H1 (cell line): ENCODE data around the gene TBC1D22B. TPM values are rescaled to one million over a fixed set of nuclear protein-coding genes. Genes with fewer than 3 reads are reported as not detected.

ENCODE experiments used
- CTCF ChIA-PET: fragments of 300-600 bp; sonication (Branson Sonifier 250); formaldehyde crosslinking; loops from one replicate; lab custom pipeline; 2021; ENCODE audit not compliant: partially characterized antibody; lab: Charles Lee
- POLR2A ChIA-PET: fragments of 300-600 bp; sonication (Branson Sonifier 250); formaldehyde crosslinking; loops from one replicate; lab custom pipeline; 2021; ENCODE audit warnings: inconsistent platforms; ENCODE audit not compliant: partially characterized antibody; lab: Charles Lee
- DNase-seq, 2 experiments: peaks; one replicate each; pipeline versions ENCODE4 v3.0.0 to v3.0.0-alpha.2; 2010 to 2022; ENCODE audit warnings: low spot score in 2 of 2, low read depth in 1 of 2, mixed read lengths in 1 of 2
- FAIRE-seq: peaks from 2 replicates; lab custom pipeline; 2011; peaks lifted over from hg19 to GRCh38; lab: Jason Lieb, UNC
- H2AFZ ChIP-seq: 2 replicates; pipeline ENCODE4 v1.8.1; 2012; ENCODE audit warnings: low read length, inconsistent platforms
- H2AK5ac ChIP-seq: 2 replicates; pipeline ENCODE4 v1.6.1; 2013; ENCODE audit warnings: low read depth, low read length
- H2BK120ac ChIP-seq: replicated peaks from 2 replicates; pipeline ENCODE3; 2013; ENCODE audit warnings: low read depth, low read length, inconsistent platforms
- H2BK12ac ChIP-seq: 2 replicates; pipeline ENCODE4 v1.6.1; 2013; ENCODE audit warnings: low read depth, low read length
- H2BK15ac ChIP-seq: 2 replicates; pipeline ENCODE4 v1.6.1; 2013; ENCODE audit warnings: low read length
- H2BK20ac ChIP-seq: 2 replicates; pipeline ENCODE4 v1.6.1; 2013; ENCODE audit warnings: low read length
- H2BK5ac ChIP-seq: 2 replicates; pipeline ENCODE4 v1.6.1; 2013; ENCODE audit warnings: low read depth, low read length
- H3K14ac ChIP-seq: 2 replicates; pipeline ENCODE4 v1.6.1; 2013; ENCODE audit warnings: inconsistent platforms; ENCODE audit not compliant: insufficient read length
- H3K18ac ChIP-seq: 2 replicates; pipeline ENCODE4 v1.6.1; 2013; ENCODE audit warnings: low read length; ENCODE audit errors: extremely low read depth
- H3K23ac ChIP-seq: 2 replicates; pipeline ENCODE4 v1.6.1; 2013; ENCODE audit warnings: inconsistent platforms; ENCODE audit not compliant: insufficient read length
- H3K23me2 ChIP-seq: 2 replicates; pipeline ENCODE4 v1.6.1; 2013; ENCODE audit warnings: low read depth, low read length
- H3K27ac ChIP-seq: 2 replicates; pipeline ENCODE4 v1.6.1; 2011; ENCODE audit warnings: low read depth, low read length, inconsistent platforms
- H3K27me3 ChIP-seq, 4 experiments: replicated peaks in 1 of 4; 1 replicate in 1 of 4; 2 replicates in 3 of 4; pipeline versions ENCODE4 v1.6.1 to v1.8.1; 2011 to 2013; ENCODE audit warnings: low read length in 3 of 4, mild to moderate bottlenecking in 3 of 4, inconsistent platforms in 2 of 4, mixed read lengths in 2 of 4, moderate library complexity in 1 of 4; ENCODE audit not compliant: control insufficient read depth in 3 of 4, insufficient read depth in 3 of 4; ENCODE audit errors: extremely low read depth in 1 of 4
- H3K36me3 ChIP-seq, 4 experiments: 2 replicates each; pipeline versions ENCODE4 v1.6.1 to v1.8.1; 2011 to 2013; ENCODE audit warnings: mild to moderate bottlenecking in 4 of 4, low read length in 3 of 4, moderate library complexity in 2 of 4, control low read depth in 1 of 4, inconsistent platforms in 1 of 4; ENCODE audit not compliant: insufficient read depth in 4 of 4, control insufficient read depth in 2 of 4
- H3K4ac ChIP-seq: replicated peaks from 2 replicates; pipeline ENCODE3; 2013; ENCODE audit warnings: low read length, low read depth, mixed read lengths, inconsistent platforms; ENCODE audit not compliant: insufficient read length
- H3K4me1 ChIP-seq, 4 experiments: replicated peaks in 1 of 4; 1 replicate in 1 of 4; 2 replicates in 3 of 4; pipeline versions ENCODE4 v1.6.1 to v1.8.1; 2011 to 2013; ENCODE audit warnings: low read length in 3 of 4, inconsistent platforms in 2 of 4, mixed read lengths in 1 of 4; ENCODE audit not compliant: insufficient read depth in 4 of 4, control insufficient read depth in 3 of 4
- H3K4me2 ChIP-seq, 2 experiments: 2 replicates each; pipeline versions ENCODE4 v1.6.1 to v1.8.1; 2011 to 2013; ENCODE audit warnings: low read depth in 2 of 2, low read length in 2 of 2, control low read depth in 1 of 2, inconsistent platforms in 1 of 2, mild to moderate bottlenecking in 1 of 2; ENCODE audit not compliant: insufficient read depth in 1 of 2
- H3K4me3 ChIP-seq, 4 experiments: fragments of 200-600, 300-600 bp in 1 of 4; sonication (generic), shearing (Covaris generic), sonication (Bioruptor Twin) in 1 of 4; 2 replicates each; pipeline versions ENCODE4 v1.5.1 to v1.8.1; 2011 to 2016; ENCODE audit warnings: low read length in 4 of 4, low read depth in 3 of 4, control low read depth in 2 of 4, inconsistent platforms in 2 of 4, mild to moderate bottlenecking in 2 of 4, mixed read lengths in 1 of 4, moderate library complexity in 1 of 4; ENCODE audit not compliant: insufficient read depth in 2 of 4; ENCODE audit errors: extremely low read depth in 1 of 4
- H3K56ac ChIP-seq: replicated peaks from 2 replicates; pipeline ENCODE3; 2013; ENCODE audit warnings: low read depth, mild to moderate bottlenecking, mixed read lengths, low read length, inconsistent platforms; ENCODE audit not compliant: insufficient read length
- H3K79me1 ChIP-seq: 2 replicates; pipeline ENCODE4 v1.6.1; 2013; ENCODE audit warnings: low read depth, low read length, control low read depth
- H3K79me2 ChIP-seq, 2 experiments: 2 replicates each; pipeline versions ENCODE4 v1.6.1 to v1.8.1; 2012 to 2013; ENCODE audit warnings: low read length in 2 of 2, mild to moderate bottlenecking in 2 of 2, inconsistent platforms in 1 of 2; ENCODE audit not compliant: insufficient read depth in 2 of 2, control insufficient read depth in 1 of 2
- H3K9ac ChIP-seq, 4 experiments: replicated peaks in 1 of 4; 1 replicate in 1 of 4; 2 replicates in 3 of 4; pipeline versions ENCODE4 v1.6.1 to v1.8.1; 2011 to 2013; ENCODE audit warnings: low read depth in 3 of 4, low read length in 3 of 4, control low read depth in 2 of 4, mild to moderate bottlenecking in 2 of 4, moderate library complexity in 2 of 4, inconsistent platforms in 1 of 4; ENCODE audit errors: extremely low read depth in 1 of 4
- H3K9me3 ChIP-seq, 2 experiments: 2 replicates each; pipeline versions ENCODE4 v1.6.1 to v1.8.1; 2012 to 2013; ENCODE audit warnings: mild to moderate bottlenecking in 2 of 2, moderate library complexity in 2 of 2, control low read depth in 1 of 2, inconsistent platforms in 1 of 2, low read depth in 1 of 2, low read length in 1 of 2, mixed read lengths in 1 of 2; ENCODE audit not compliant: insufficient read depth in 2 of 2
- H4K20me1 ChIP-seq, 2 experiments: replicated peaks in 1 of 2; 2 replicates each; pipeline versions ENCODE3 to v1.8.1; 2011 to 2013; ENCODE audit warnings: inconsistent platforms in 2 of 2, low read length in 2 of 2, mild to moderate bottlenecking in 1 of 2; ENCODE audit not compliant: insufficient read depth in 2 of 2, control insufficient read depth in 1 of 2
- H4K5ac ChIP-seq: 2 replicates; pipeline ENCODE4 v1.6.1; 2013; ENCODE audit warnings: low read length, low read depth, mixed read lengths, inconsistent platforms; ENCODE audit not compliant: insufficient read length
- H4K8ac ChIP-seq: 2 replicates; pipeline ENCODE4 v1.8.0; 2013; ENCODE audit warnings: mild to moderate bottlenecking, moderate library complexity, low read length, inconsistent platforms; ENCODE audit not compliant: insufficient read depth; ENCODE audit errors: extremely low read depth
- H4K91ac ChIP-seq: replicated peaks from 2 replicates; pipeline ENCODE3; 2013; ENCODE audit warnings: low read length, mixed read lengths, inconsistent platforms; ENCODE audit not compliant: insufficient read length
- CHD2 ChIP-seq: IDR thresholded peaks from 2 replicates; pipeline ENCODE4 v1.6.1; 2012; ENCODE audit warnings: low read length, improper control_type of control experiment
- KDM4A ChIP-seq: IDR thresholded peaks from one replicate; pipeline ENCODE4 v1.7.1; 2012; ENCODE audit warnings: low read depth, mild to moderate bottlenecking, moderate library complexity, low read length, inconsistent platforms; ENCODE audit not compliant: severe bottlenecking
- SP4 ChIP-seq: IDR thresholded peaks from 2 replicates; pipeline ENCODE4 v1.6.1; 2012; ENCODE audit warnings: low read length, inconsistent platforms
- SUZ12 ChIP-seq: fragments of 200-600 bp; sonication (generic); IDR thresholded peaks from 2 replicates; pipeline ENCODE4 v1.6.1; 2012; ENCODE audit warnings: mild to moderate bottlenecking, inconsistent platforms, low read length, moderate library complexity, mixed read lengths
- TAF1 ChIP-seq: IDR thresholded peaks from 2 replicates; pipeline ENCODE4 v1.6.1; 2011; ENCODE audit warnings: mild to moderate bottlenecking, low read depth, low read length
- TBP ChIP-seq: IDR thresholded peaks from 2 replicates; pipeline ENCODE4 v1.6.1; 2011; ENCODE audit warnings: low read depth, low read length, improper control_type of control experiment
- YY1 ChIP-seq: IDR thresholded peaks from 2 replicates; pipeline ENCODE4 v1.6.1; 2011; ENCODE audit warnings: low read depth, mild to moderate bottlenecking, low read length
- WGBS, 2 experiments: shearing (Covaris generic) in 1 of 2; methylation state at CpG; one replicate each; pipeline versions ENCODE4 v1.1.6 to v1.1.7; 2013 to 2015; ENCODE audit warnings: low lambda C conversion rate in 2 of 2, mixed read lengths in 2 of 2, inconsistent platforms in 1 of 2, low coverage in 1 of 2, missing lambda C conversion rate in 1 of 2; ENCODE audit not compliant: insufficient replicate concordance in 2 of 2, insufficient coverage in 1 of 2, insufficient read length in 1 of 2; ENCODE audit errors: extremely low coverage in 1 of 2, missing lambda C conversion rate in 1 of 2; 5-methylcytosine and 5-hydroxymethylcytosine counted together
- long read RNA-seq, 2 experiments: library from RNA in 1 of 2; library from capped mRNA in 1 of 2; stranded (forward); transcript quantifications; one replicate each; pipeline ENCODE4 v2.0.0, GENCODE V29; 2021; ENCODE audit warnings: inconsistent platforms in 1 of 2
- polyA minus RNA-seq, 3 experiments: library from RNA; depleted of rRNA, polyadenylated mRNA; stranded (reverse); fragments of >200 nt; gene quantifications; 1 replicate in 2 of 3; 2 replicates in 1 of 3; pipeline ENCODE4 v1.2.3, GENCODE V29; 2011
- polyA plus RNA-seq, 7 experiments: library from polyadenylated mRNA; depleted of rRNA in 3 of 7; stranded (reverse) in 5 of 7; unstranded in 2 of 7; fragments of >200 nt in 5 of 7; fragments of 200-250 nt in 2 of 7; gene quantifications; 1 replicate in 5 of 7; 2 replicates in 1 of 7; 4 replicates in 1 of 7; pipeline versions ENCODE4 v1.2.1 to v1.2.3, GENCODE V29; 2011 to 2013; ENCODE audit warnings: missing spikeins in 2 of 7, mixed read lengths in 2 of 7
- total RNA-seq: library from RNA; stranded (reverse); fragmentation: NEBNext Ultra II Directional; extraction: Animal tissue kit (Norgen Biotek cat#: 25700); gene quantifications from 2 replicates; pipeline ENCODE4 v1.2.1, GENCODE V29; 2021

Gene TBC1D22B, protein sequence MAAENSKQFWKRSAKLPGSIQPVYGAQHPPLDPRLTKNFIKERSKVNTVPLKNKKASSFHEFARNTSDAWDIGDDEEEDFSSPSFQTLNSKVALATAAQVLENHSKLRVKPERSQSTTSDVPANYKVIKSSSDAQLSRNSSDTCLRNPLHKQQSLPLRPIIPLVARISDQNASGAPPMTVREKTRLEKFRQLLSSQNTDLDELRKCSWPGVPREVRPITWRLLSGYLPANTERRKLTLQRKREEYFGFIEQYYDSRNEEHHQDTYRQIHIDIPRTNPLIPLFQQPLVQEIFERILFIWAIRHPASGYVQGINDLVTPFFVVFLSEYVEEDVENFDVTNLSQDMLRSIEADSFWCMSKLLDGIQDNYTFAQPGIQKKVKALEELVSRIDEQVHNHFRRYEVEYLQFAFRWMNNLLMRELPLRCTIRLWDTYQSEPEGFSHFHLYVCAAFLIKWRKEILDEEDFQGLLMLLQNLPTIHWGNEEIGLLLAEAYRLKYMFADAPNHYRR
- 16.9 and 17.4 TPM in 2 replicates for total RNA-seq
- 10.1 and 11.6 TPM in 2 replicates for polyA plus RNA-seq (2011; rRNA removed)
- polyA plus RNA-seq (2011; cell fraction: cytosol; rRNA removed): 11.1 TPM
- 12.0 TPM for polyA plus RNA-seq (2011; cell fraction: nucleus; rRNA removed)
- polyA plus RNA-seq (2012, experiment 1 of 2): 13.0 to 15.5 TPM (median 14.5 TPM) in 4 replicates
- 14.1 TPM for polyA plus RNA-seq (2012, experiment 2 of 2)
- 11.6 TPM for polyA plus RNA-seq (2013, experiment 1 of 2)
- polyA plus RNA-seq (2013, experiment 2 of 2): 11.5 TPM
- 8.5 and 11.2 TPM in 2 replicates for polyA minus RNA-seq (2011; rRNA and poly(A)+ RNA removed)
- 6.6 TPM for polyA minus RNA-seq (2011; cell fraction: cytosol; rRNA and poly(A)+ RNA removed)
- polyA minus RNA-seq (2011; cell fraction: nucleus; rRNA and poly(A)+ RNA removed): 11.2 TPM
- long read RNA-seq, experiment 1, partial matches to known transcripts: 0 of 3 reads
- long read RNA-seq, experiment 1, other reads (novel, unspliced or antisense): 3 of 3 reads
- long read RNA-seq, experiment 2: 0 reads

DNA sequence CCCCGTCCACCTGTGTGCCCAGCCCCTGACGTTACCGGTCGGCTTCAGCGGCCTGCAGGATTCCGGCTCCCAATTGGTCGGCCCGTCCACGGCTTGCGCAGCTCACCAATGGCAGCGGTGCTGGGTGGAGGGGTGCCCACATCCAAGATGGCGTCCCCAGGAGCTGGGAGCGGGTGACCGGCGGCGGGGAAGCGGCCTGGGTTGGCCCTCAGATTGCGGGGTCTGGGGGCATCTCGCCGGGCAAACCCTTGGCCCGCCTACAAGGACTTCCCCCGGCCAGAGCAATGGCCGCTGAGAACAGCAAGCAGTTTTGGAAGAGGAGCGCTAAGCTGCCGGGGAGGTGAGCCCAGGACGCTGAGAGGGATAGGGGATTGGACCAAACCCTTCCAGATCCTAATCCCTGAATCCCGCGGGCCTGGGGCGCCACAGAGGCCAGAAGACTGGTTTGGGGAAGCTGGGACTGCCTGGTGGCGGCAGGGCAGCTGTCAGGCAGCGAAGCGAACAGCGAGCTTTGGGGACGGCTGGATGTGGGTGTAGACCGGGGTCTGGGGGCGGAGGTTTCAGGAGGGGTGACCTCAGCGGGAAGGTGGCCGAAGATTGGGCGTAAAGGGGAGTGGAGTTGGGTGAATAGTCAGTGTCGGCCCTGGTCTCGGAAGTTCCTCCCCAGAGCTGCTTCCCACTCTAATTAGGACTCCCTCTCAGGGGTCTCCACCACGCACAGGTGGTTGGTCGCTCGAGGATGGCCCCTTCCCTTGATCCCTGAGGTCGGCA is at the start of gene TBC1D22B, which contains the start of gene TMEM217:
Gene TBC1D22B, plus strand, starts transcription at position 139 of the 771 bp plus-strand sequence. Its CDS starts 146 bp downstream, at position 285.
Gene TMEM217, minus strand, starts transcription at position 511 of the 771 bp plus-strand sequence. CDS start 39,114 bp downstream, outside the sequence.
- Histone ChIP-seq H2BK5ac (peak within 1 kb of the TSS; percentile 93), H3K4me1 (peaks cover 0 to 4% (median 3%) of the 10 kb centered on the region in 4 experiments; a peak in 3 of 7 replicates), H3K79me2 (peaks cover 0 to 44% of the 10 kb centered on the region in 2 experiments; a peak in 2 of 4 replicates), H3K23me2 (peaks cover 7% of the 10 kb centered on the region), H3K4me3 (peak within 1 kb of the TSS; percentile 92 to 94 (median 94)), H4K91ac (no peak within 1 kb of the TSS), H3K14ac (no peak within 1 kb of the TSS), H4K8ac (peak within 1 kb of the TSS; percentile 95), H4K5ac (peak within 1 kb of the TSS; percentile 74), H3K18ac (peak within 1 kb of the TSS; percentile 51; the same call in 1 of the 2 replicates), H3K56ac (peak within 1 kb of the TSS; percentile 73), H2AK5ac (no peak within 1 kb of the TSS), H2BK120ac (no peak within 1 kb of the TSS), H3K27me3 (no peaks in the 10 kb centered on the region), H3K9me3 (no peaks in the 10 kb centered on the region), H3K27ac (peak within 1 kb of the TSS; percentile 92), H2AFZ (peak within 1 kb of the TSS; percentile 66), H3K23ac (no peak within 1 kb of the TSS), H3K4me2 (peak within 1 kb of the TSS; percentile 67 to 89), H2BK15ac (no peak within 1 kb of the TSS), H3K36me3 (no peaks in the 10 kb centered on the region), H4K20me1 (no peaks in the 10 kb centered on the region), H2BK20ac (no peak within 1 kb of the TSS), H3K9ac (peak within 1 kb of the TSS; percentile 79 to 94 (median 94)), H3K4ac (no peak within 1 kb of the TSS), H2BK12ac (0 out of 2 replicates have a peak within 1 kb of the TSS, but pooled peaks have one; percentile 64), H3K79me1 (0 out of 2 replicates have a peak, but pooled peaks cover under 1% of the 10 kb centered on the region)
- DNase-seq (peak; percentile 94 to 98), FAIRE-seq (no peak)
- CTCF ChIA-PET: interaction anchor here (0.6 to 1.2 kb wide), 3 partner anchors 36 to 88 kb away, joined by 3 to 4 read pairs (median 3); partner anchors contain the start of gene PIM1
- POLR2A ChIA-PET: interaction anchor here (0.6 to 1.7 kb wide), 12 partner anchors 9 to 373 kb away, joined by 3 to 5 read pairs (median 3); partner anchors contain the start of gene C6orf89
- WGBS, 2 experiments: 1% methylated on average over 33 of the region's 45 CpGs; no CpG with 5 or more reads in 1 of the 2 experiments
- TF ChIP-seq TBP (peak; percentile 39; the same call in 1 of the 2 replicates), CHD2 (peak; percentile 88), KDM4A (peak; percentile 82), YY1 (peak; percentile 99), TAF1 (peak; percentile 87), SUZ12 (no peak), SP4 (0 out of 2 replicates have a peak, but pooled peaks have one; percentile 47)
